GM12892 (cell line): ENCODE results near the gene POM121L12. TPM values are rescaled to one million over a fixed set of nuclear protein-coding genes. Genes with fewer than 3 reads are reported as not detected.

Experiments
- DNase-seq: peaks from one replicate; pipeline ENCODE4 v3.0.0; 2011; ENCODE audit not compliant: insufficient read length
- FAIRE-seq: peaks from 2 replicates; lab custom pipeline; 2011; peaks lifted over from hg19 to GRCh38; lab: Jason Lieb, UNC
- POLR2A ChIP-seq: IDR thresholded peaks from 2 replicates; pipeline ENCODE4 v1.6.1; 2011; ENCODE audit warnings: low read depth, low read length, control low read depth
- POLR2AphosphoS5 ChIP-seq: IDR thresholded peaks from 2 replicates; pipeline ENCODE4 v1.6.1; 2011; ENCODE audit warnings: low read depth, low read length, control low read depth
- TAF1 ChIP-seq: IDR thresholded peaks from 2 replicates; pipeline ENCODE4 v1.6.1; 2011; ENCODE audit warnings: low read depth, mild to moderate bottlenecking, control low read depth, low read length, borderline replicate concordance
- polyA plus RNA-seq: library from polyadenylated mRNA; unstranded; fragments of >200 nt; gene quantifications from one replicate; pipeline ENCODE4 v1.2.1, GENCODE V29; 2012; ENCODE audit warnings: missing spikeins, inconsistent platforms; ENCODE audit not compliant: missing spikeins

The POM121L12 gene
- not detected for polyA plus RNA-seq

GRCh38 chr7:53035499-53036412 lies at the start of gene POM121L12:
TSS of gene POM121L12 (plus strand) at chr7:53035633. CDS start at chr7:53035672, 39 bp downstream.
- DNase-seq (no peak), FAIRE-seq (no peak)
- TF ChIP-seq POLR2A (no peak), TAF1 (no peak), POLR2AphosphoS5 (no peak)

GRCh38 chr7:52992001-52992400 lies 43.4 kb upstream of the POM121L12 start:
- DNase-seq: no peak
- TF ChIP-seq TAF1 (no peak), POLR2AphosphoS5 (no peak), POLR2A (no peak)
- FAIRE-seq: no peak

GRCh38 chr7:52992479-52993162 lies 42.8 kb upstream of the POM121L12 start:
- TF ChIP-seq TAF1 (no peak), POLR2AphosphoS5 (no peak), POLR2A (no peak)
- FAIRE-seq: no peak
- no peak for DNase-seq

GRCh38 chr7:52995676-52996075 lies 39.8 kb upstream of the POM121L12 start:
- TF ChIP-seq POLR2A (no peak), POLR2AphosphoS5 (no peak), TAF1 (no peak)
- DNase-seq: no peak
- no peak for FAIRE-seq

GRCh38 chr7:53001221-53001620 lies 34.2 kb upstream of the POM121L12 start:
- TF ChIP-seq POLR2A (no peak), POLR2AphosphoS5 (no peak), TAF1 (no peak)
- FAIRE-seq (no peak), DNase-seq (no peak)

- FAIRE-seq: no peak
- TF ChIP-seq TAF1: no peak
- TF ChIP-seq POLR2A: no peak
- TF ChIP-seq POLR2AphosphoS5: no peak
- DNase-seq: no peak
These were observed 33.0 kb upstream of the POM121L12 start for GRCh38 chr7:53002389-53002788.

- FAIRE-seq (no peak), DNase-seq (no peak)
- no peak for TF ChIP-seq POLR2AphosphoS5
- no peak for TF ChIP-seq TAF1
- no peak for TF ChIP-seq POLR2A
These were observed 31.6 kb upstream of the POM121L12 start for GRCh38 chr7:53003653-53004445.

- FAIRE-seq: no peak
- no peak for DNase-seq
- no peak for TF ChIP-seq TAF1
- TF ChIP-seq POLR2AphosphoS5: no peak
- no peak for TF ChIP-seq POLR2A
These were observed 21.5 kb upstream of the POM121L12 start for GRCh38 chr7:53013925-53014324.

- TF ChIP-seq POLR2AphosphoS5: no peak
- TF ChIP-seq TAF1: no peak
- TF ChIP-seq POLR2A: no peak
- FAIRE-seq: no peak
- DNase-seq: no peak
These were observed 20.0 kb upstream of the POM121L12 start for GRCh38 chr7:53015463-53015862.

- FAIRE-seq (no peak), DNase-seq (no peak)
- TF ChIP-seq POLR2A (no peak), TAF1 (no peak), POLR2AphosphoS5 (no peak)
These were observed 12.5 kb upstream of the POM121L12 start for GRCh38 chr7:53022893-53023292.

GRCh38 chr7:53048638-53049037 lies 13.2 kb downstream of the POM121L12 start:
- no peak for DNase-seq
- no peak for TF ChIP-seq POLR2A
- no peak for TF ChIP-seq TAF1
- TF ChIP-seq POLR2AphosphoS5: no peak
- no peak for FAIRE-seq
